Activated B cell treated with CpG ODN at 0.5 μM for 24 hours (primary cell): ENCODE results near the gene MTUS2. TPM values are rescaled to one million over a fixed set of nuclear protein-coding genes. Genes with fewer than 3 reads are reported as not detected.

ENCODE experiments used
- ATAC-seq: fragments of 200-7000 bp; cut with Tn5 transposase; one replicate; pipeline ENCODE4 v1.10.0; 2021; ENCODE audit warnings: low read depth, mild to moderate bottlenecking, moderate library complexity
- CTCF ChIA-PET: fragments of 350-600 bp; sonication (Branson Sonifier 250); formaldehyde crosslinking; loops from one replicate; lab custom pipeline; 2021; ENCODE audit warnings: antibody characterized with exemption; lab: Charles Lee
- POLR2A ChIA-PET: fragments of 350-600 bp; sonication (Branson Sonifier 250); formaldehyde crosslinking; loops from one replicate; lab custom pipeline; 2021; ENCODE audit warnings: antibody characterized with exemption; lab: Charles Lee
- DNase-seq: peaks from one replicate; pipeline ENCODE4 v3.0.0; 2022
- H3K27ac Mint-ChIP-seq: one replicate; pipeline ENCODE4 v1.8.0; 2020; ENCODE audit warnings: mixed read lengths
- H3K27me3 Mint-ChIP-seq: one replicate; pipeline ENCODE4 v1.8.0; 2021; ENCODE audit warnings: mixed read lengths
- H3K36me3 Mint-ChIP-seq: one replicate; pipeline ENCODE4 v1.8.0; 2021; ENCODE audit warnings: low read depth, mixed read lengths
- H3K4me1 Mint-ChIP-seq: one replicate; pipeline ENCODE4 v1.8.0; 2021; ENCODE audit warnings: mixed read lengths
- H3K4me3 Mint-ChIP-seq: one replicate; pipeline ENCODE4 v1.8.0; 2020; ENCODE audit warnings: mild to moderate bottlenecking, mixed read lengths
- H3K9me3 Mint-ChIP-seq: one replicate; pipeline ENCODE4 v1.8.0; 2020; ENCODE audit warnings: mixed read lengths
- CTCF ChIP-seq: fragments of 200-600 bp; IDR thresholded peaks from one replicate; pipeline ENCODE4 v1.8.0; 2022; ENCODE audit warnings: antibody characterized with exemption, mild to moderate bottlenecking
- intact Hi-C: fragments of 100-400 bp; cut with micrococcal nuclease; formaldehyde crosslinking; loops from one replicate; pipeline ENCODE4 v1.15.1; 2024
- total RNA-seq: library from RNA; stranded (reverse); gene quantifications from 2 replicates; pipeline ENCODE4 v1.2.3, GENCODE V29; 2022

MTUS2 gene
- total RNA-seq, 1 donor from 2014 or later, result not detected

GRCh38 chr13:29065142-29065541 is 245.0 kb downstream of the MTUS2 start:
- ATAC-seq, result no peak
- Mint-ChIP-seq H3K36me3 (no peaks in the 10 kb centered on the region), H3K27me3 (peaks cover 2% of the 10 kb centered on the region), H3K27ac (no peak overlapping the region), H3K9me3 (peaks cover 6% of the 10 kb centered on the region), H3K4me3 (no peak overlapping the region), H3K4me1 (no peaks in the 10 kb centered on the region)
- ChIA-PET CTCF (no interaction called here), POLR2A (no interaction called here)
- DNase-seq, result no peak
- TF ChIP-seq CTCF, result no peak
- intact Hi-C loops, result no loop called here

DNA sequence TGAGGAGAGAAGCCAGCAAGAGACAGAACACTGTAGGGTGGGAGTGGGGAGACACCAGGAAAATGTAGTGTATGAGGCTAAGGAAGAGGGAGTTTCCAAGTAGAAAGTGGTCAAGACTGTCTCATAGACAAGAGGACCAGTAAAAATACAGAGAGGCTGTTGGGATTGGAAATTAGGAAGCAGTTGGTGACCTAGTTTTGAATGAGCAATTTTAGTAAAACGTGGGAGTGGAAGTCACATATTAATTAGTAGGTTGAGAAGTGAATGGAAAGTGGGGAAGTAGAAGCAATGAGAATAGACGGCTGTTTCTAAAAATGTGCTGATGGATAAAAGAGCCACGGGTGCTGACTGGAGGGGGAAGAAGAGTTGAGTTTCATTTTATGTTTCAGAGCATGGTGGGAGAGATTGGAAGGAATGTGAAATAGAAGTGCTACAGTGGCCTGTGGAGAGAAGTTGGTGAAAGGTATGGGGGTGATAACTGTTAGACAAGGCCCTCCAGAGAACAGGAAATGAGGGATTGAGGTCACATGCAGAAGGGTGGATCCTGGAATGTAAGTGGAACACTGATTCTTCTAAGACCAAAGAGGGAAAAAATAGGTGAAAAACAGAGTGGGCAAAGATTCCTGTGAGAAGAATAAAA is 247.3 kb downstream of the MTUS2 start:
- peaks cover 3% of the 10 kb centered on the region for H3K9me3 Mint-ChIP-seq
- no peaks in the 10 kb centered on the region for H3K36me3 Mint-ChIP-seq
- H3K4me3 Mint-ChIP-seq, result no peak overlapping the region
- H3K27ac Mint-ChIP-seq, result no peak overlapping the region
- H3K27me3 Mint-ChIP-seq, result peaks cover 12% of the 10 kb centered on the region
- no peaks in the 10 kb centered on the region for H3K4me1 Mint-ChIP-seq
- POLR2A ChIA-PET, result no interaction called here
- DNase-seq, result no peak
- TF ChIP-seq CTCF, result no peak
- no peak for ATAC-seq
- CTCF ChIA-PET, result no interaction called here
- intact Hi-C loops, result no loop called here

- ChIA-PET CTCF (no interaction called here), POLR2A (no interaction called here)
- no peak for TF ChIP-seq CTCF
- ATAC-seq (no peak), DNase-seq (no peak)
- intact Hi-C loops, result no loop called here
- Mint-ChIP-seq H3K36me3 (no peaks in the 10 kb centered on the region), H3K9me3 (no peaks in the 10 kb centered on the region), H3K27ac (no peak overlapping the region), H3K4me1 (no peaks in the 10 kb centered on the region), H3K4me3 (no peak overlapping the region), H3K27me3 (peaks cover 20% of the 10 kb centered on the region)
Measured at GRCh38 chr13:29073755-29074154, 253.6 kb downstream of the MTUS2 start.

DNA sequence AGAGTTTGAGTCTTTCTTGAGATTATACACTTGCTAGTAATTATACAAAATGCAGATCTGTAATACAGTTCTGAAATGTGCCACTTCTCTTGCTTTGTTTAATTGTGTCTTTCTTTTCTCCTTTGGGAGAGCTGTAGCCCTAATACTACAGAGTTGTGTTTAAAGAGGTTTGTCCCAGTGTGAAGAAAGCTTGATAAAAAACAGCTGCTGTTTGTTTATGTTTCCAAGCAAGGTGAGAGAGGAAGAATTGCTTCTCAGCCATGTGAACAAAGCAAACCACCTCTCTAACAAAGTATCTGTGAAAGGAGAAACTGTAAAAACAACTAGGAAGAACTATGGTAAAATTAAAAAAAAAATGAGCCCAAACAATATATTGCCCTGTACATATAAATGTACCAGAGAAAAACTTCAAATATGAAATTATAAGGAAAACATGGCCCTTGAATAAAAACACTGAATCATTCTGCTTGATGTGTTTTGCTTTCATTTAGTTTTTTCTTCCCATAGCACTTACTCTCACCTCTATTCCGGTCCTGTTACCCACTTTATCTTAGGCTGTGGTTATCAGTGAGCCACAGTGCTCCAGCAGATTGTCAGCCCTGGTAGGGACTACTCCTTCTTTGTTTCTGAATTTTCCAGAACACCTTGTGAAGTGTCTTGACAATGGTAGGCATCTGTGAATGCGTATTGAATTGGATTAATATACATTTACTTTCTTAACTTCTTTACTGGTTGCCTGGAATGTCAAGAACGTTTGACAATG is 257.1 kb downstream of the MTUS2 start:
- ATAC-seq (no peak), DNase-seq (no peak)
- TF ChIP-seq CTCF, result no peak
- intact Hi-C loops, result no loop called here
- Mint-ChIP-seq H3K9me3 (peaks cover 2% of the 10 kb centered on the region), H3K4me1 (peaks cover 18% of the 10 kb centered on the region), H3K27ac (no peak overlapping the region), H3K36me3 (no peaks in the 10 kb centered on the region), H3K27me3 (peaks cover 9% of the 10 kb centered on the region), H3K4me3 (no peak overlapping the region)
- ChIA-PET POLR2A (no interaction called here), CTCF (no interaction called here)

DNA sequence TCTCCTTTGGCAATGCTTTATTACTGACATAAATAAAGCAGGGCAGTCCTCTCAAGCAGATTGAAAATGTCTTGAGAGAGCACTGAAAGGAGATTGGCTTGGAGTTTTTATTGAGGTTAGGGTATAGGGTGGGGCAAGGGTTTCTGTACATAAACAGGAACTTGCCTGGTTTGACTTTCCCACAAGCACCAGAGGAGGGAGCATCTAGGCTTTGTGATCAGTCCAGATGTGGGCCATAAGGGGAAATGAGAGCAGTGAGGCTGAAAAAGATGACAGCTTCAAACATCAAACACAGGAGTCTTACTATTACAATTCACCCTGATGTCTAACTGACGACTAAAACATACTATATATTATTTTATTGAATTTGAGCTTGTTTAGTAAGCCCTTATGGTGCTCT is 260.9 kb downstream of the MTUS2 start:
- intact Hi-C loops, result loop anchor here (1.0 to 5.0 kb wide), 2 partner anchors 186 to 282 kb away; no protein-coding TSS in a partner anchor
- Mint-ChIP-seq H3K27me3 (peaks cover 2% of the 10 kb centered on the region), H3K27ac (no peak overlapping the region), H3K4me3 (no peak overlapping the region), H3K4me1 (peaks cover 21% of the 10 kb centered on the region), H3K9me3 (peaks cover 5% of the 10 kb centered on the region), H3K36me3 (no peaks in the 10 kb centered on the region)
- ChIA-PET CTCF (interaction anchor here (0.7 to 2.6 kb wide), 2 partner anchors 280 to 281 kb away, joined by 4 to 8 read pairs; no protein-coding TSS in a partner anchor), POLR2A (no interaction called here)
- DNase-seq (no peak), ATAC-seq (peak; percentile 94)
- TF ChIP-seq CTCF, result no peak
